HCT116 (cell line): ENCODE measurements around the gene UCN.

Experiments
- ATF3 ChIP-seq: IDR thresholded peaks from 2 replicates; pipeline ENCODE4 v1.6.1; 2012
- EGR1 ChIP-seq: IDR thresholded peaks from 2 replicates; pipeline ENCODE4 v1.6.1; 2012; ENCODE audit warnings: low read depth
- ELF1 ChIP-seq: IDR thresholded peaks from 2 replicates; pipeline ENCODE4 v1.6.1; 2012; ENCODE audit warnings: low read depth, borderline replicate concordance
- EZH2 ChIP-seq: fragments of 200-600 bp; sonication (generic); IDR thresholded peaks from 2 replicates; pipeline ENCODE4 v1.6.1; 2017; ENCODE audit warnings: antibody characterized with exemption, mixed run types
- EZH2phosphoT487 ChIP-seq: fragments of 200-600 bp; IDR thresholded peaks from 2 replicates; pipeline ENCODE4 v1.6.1; 2018; ENCODE audit warnings: antibody characterized with exemption, borderline replicate concordance
- JUND ChIP-seq: IDR thresholded peaks from 2 replicates; pipeline ENCODE4 v1.6.1; 2012
- MAX ChIP-seq: IDR thresholded peaks from 2 replicates; pipeline ENCODE4 v1.6.1; 2012
- POLR2A ChIP-seq: IDR thresholded peaks from 2 replicates; pipeline ENCODE4 v1.7.0; 2011; ENCODE audit warnings: borderline replicate concordance; ENCODE audit not compliant: insufficient read depth, insufficient read length; ENCODE audit errors: extremely low read depth
- POLR2AphosphoS5 ChIP-seq: IDR thresholded peaks from 2 replicates; pipeline ENCODE4 v1.6.1; 2011; ENCODE audit warnings: mild to moderate bottlenecking, low read depth, low read length, moderate library complexity
- SP1 ChIP-seq: IDR thresholded peaks from 2 replicates; pipeline ENCODE4 v1.6.1; 2012; ENCODE audit warnings: low read depth
- SRF ChIP-seq: IDR thresholded peaks from 2 replicates; pipeline ENCODE4 v1.6.1; 2012; ENCODE audit warnings: low read depth
- TCF7L2 ChIP-seq: IDR thresholded peaks from 2 replicates; pipeline ENCODE4 v1.7.0; 2011; ENCODE audit warnings: borderline replicate concordance, inconsistent platforms; ENCODE audit not compliant: insufficient read depth, insufficient read length; ENCODE audit errors: extremely low read depth
- ZBTB33 ChIP-seq: IDR thresholded peaks from 2 replicates; pipeline ENCODE4 v1.6.1; 2011; ENCODE audit warnings: mild to moderate bottlenecking, low read length, moderate library complexity; ENCODE audit not compliant: insufficient replicate concordance; ENCODE audit errors: extremely low read depth
- TF ChIP-seq, protein P1 (sequence below), 3 experiments: fragments of 200-600 bp in 1 of 3; sonication (generic) in 1 of 3; IDR thresholded peaks in 2 of 3; conservative IDR thresholded peaks in 1 of 3; 2 replicates each; pipeline ENCODE4 v1.5.1; 2012 to 2017; ENCODE audit warnings: low read depth in 2 of 3, low read length in 2 of 3, antibody characterized with exemption in 1 of 3, borderline replicate concordance in 1 of 3, control low read depth in 1 of 3, mild to moderate bottlenecking in 1 of 3, mixed read lengths in 1 of 3, mixed run types in 1 of 3, moderate library complexity in 1 of 3; ENCODE audit not compliant: insufficient read depth in 1 of 3

GRCh38 chr2:27285481-27285880 lies 22.8 kb downstream of the UCN start:
- TF ChIP-seq, protein P1, sequence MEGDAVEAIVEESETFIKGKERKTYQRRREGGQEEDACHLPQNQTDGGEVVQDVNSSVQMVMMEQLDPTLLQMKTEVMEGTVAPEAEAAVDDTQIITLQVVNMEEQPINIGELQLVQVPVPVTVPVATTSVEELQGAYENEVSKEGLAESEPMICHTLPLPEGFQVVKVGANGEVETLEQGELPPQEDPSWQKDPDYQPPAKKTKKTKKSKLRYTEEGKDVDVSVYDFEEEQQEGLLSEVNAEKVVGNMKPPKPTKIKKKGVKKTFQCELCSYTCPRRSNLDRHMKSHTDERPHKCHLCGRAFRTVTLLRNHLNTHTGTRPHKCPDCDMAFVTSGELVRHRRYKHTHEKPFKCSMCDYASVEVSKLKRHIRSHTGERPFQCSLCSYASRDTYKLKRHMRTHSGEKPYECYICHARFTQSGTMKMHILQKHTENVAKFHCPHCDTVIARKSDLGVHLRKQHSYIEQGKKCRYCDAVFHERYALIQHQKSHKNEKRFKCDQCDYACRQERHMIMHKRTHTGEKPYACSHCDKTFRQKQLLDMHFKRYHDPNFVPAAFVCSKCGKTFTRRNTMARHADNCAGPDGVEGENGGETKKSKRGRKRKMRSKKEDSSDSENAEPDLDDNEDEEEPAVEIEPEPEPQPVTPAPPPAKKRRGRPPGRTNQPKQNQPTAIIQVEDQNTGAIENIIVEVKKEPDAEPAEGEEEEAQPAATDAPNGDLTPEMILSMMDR (IDR thresholded peaks at IDR 0.05 in 2 of 3, conservative IDR thresholded peaks at IDR 0.05 in 1 of 3; ENCODE audit: borderline replicate concordance in 1 of 3, insufficient read depth in 1 of 3, low read depth in 2 of 3, low read length in 2 of 3), result no peak
- TF ChIP-seq POLR2A (no peak), SP1 (no peak), POLR2AphosphoS5 (no peak), JUND (no peak), EGR1 (no peak), EZH2 (no peak), EZH2phosphoT487 (no peak), ATF3 (no peak), SRF (no peak), TCF7L2 (no peak), ZBTB33 (no peak), ELF1 (no peak), MAX (no peak)
